ENCODE data around the gene CEACAM4.

- TF ChIP-seq CTCF (IDR thresholded peaks at IDR 0.05; ENCODE audit: low read depth, low read length), result no peak
- TF ChIP-seq POLR2A (IDR thresholded peaks at IDR 0.05; ENCODE audit: extremely low read depth, insufficient read length), result no peak
These were observed 7.8 kb downstream of the CEACAM4 start for GRCh38 chr19:41619018-41619556.
